BE2C (cell line): ENCODE measurements around the gene PRSS21.

Source experiments
- DNase-seq: peaks from one replicate; pipeline ENCODE4 v3.0.0-alpha.2; 2020
- H3K27me3 ChIP-seq: fragments of 250-450 bp; sonication (Bioruptor Pico); 2 replicates; pipeline ENCODE4 v1.5.1; 2020; ENCODE audit warnings: mild to moderate bottlenecking
- H3K36me3 ChIP-seq: fragments of 250-450 bp; sonication (Bioruptor Pico); 2 replicates; pipeline ENCODE4 v1.5.1; 2020; ENCODE audit warnings: mild to moderate bottlenecking
- H3K4me1 ChIP-seq: fragments of 250-450 bp; sonication (Bioruptor Pico); 2 replicates; pipeline ENCODE4 v1.5.1; 2020
- H3K4me3 ChIP-seq: 2 replicates; pipeline ENCODE4 v1.5.1; 2011; ENCODE audit warnings: low read depth, low read length
- H3K9me3 ChIP-seq: fragments of 250-450 bp; sonication (Bioruptor Pico); 2 replicates; pipeline ENCODE4 v1.5.1; 2020
- CTCF ChIP-seq: IDR thresholded peaks from 2 replicates; pipeline ENCODE4 v1.5.1; 2012; ENCODE audit warnings: mild to moderate bottlenecking, low read depth, low read length

Gene PRSS21

GRCh38 chr16:2770057-2770951, 46.7 kb upstream of the PRSS21 start:
- Histone ChIP-seq H3K4me3 (no peak overlapping the region), H3K36me3 (peaks cover 89% of the 10 kb centered on the region), H3K4me1 (no peaks in the 10 kb centered on the region), H3K9me3 (no peaks in the 10 kb centered on the region), H3K27me3 (no peaks in the 10 kb centered on the region)
- no peak for DNase-seq
- peak; percentile 20; the same call in 1 of the 2 replicates for TF ChIP-seq CTCF

GRCh38 chr16:2771496-2772402, 45.3 kb upstream of the PRSS21 start:
- TF ChIP-seq CTCF = no peak
- no peak overlapping the region for H3K4me3 ChIP-seq
- no peaks in the 10 kb centered on the region for H3K9me3 ChIP-seq
- H3K27me3 ChIP-seq = no peaks in the 10 kb centered on the region
- H3K4me1 ChIP-seq = no peaks in the 10 kb centered on the region
- DNase-seq = no peak
- H3K36me3 ChIP-seq = peaks cover 78% of the 10 kb centered on the region

- TF ChIP-seq CTCF = no peak
- DNase-seq = no peak
- Histone ChIP-seq H3K9me3 (no peaks in the 10 kb centered on the region), H3K36me3 (peaks cover 67% of the 10 kb centered on the region), H3K27me3 (no peaks in the 10 kb centered on the region), H3K4me3 (no peak overlapping the region), H3K4me1 (no peaks in the 10 kb centered on the region)
Observed at GRCh38 chr16:2773188-2773968, 43.7 kb upstream of the PRSS21 start.

GRCh38 chr16:2774161-2774891, 42.7 kb upstream of the PRSS21 start:
- H3K9me3 ChIP-seq = no peaks in the 10 kb centered on the region
- H3K4me1 ChIP-seq = no peaks in the 10 kb centered on the region
- H3K36me3 ChIP-seq = peaks cover 57% of the 10 kb centered on the region
- H3K27me3 ChIP-seq = no peaks in the 10 kb centered on the region
- H3K4me3 ChIP-seq = no peak overlapping the region
- no peak for DNase-seq
- no peak for TF ChIP-seq CTCF

GRCh38 chr16:2775131-2775716, 41.8 kb upstream of the PRSS21 start:
- Histone ChIP-seq H3K4me1 (no peaks in the 10 kb centered on the region), H3K36me3 (peaks cover 48% of the 10 kb centered on the region), H3K27me3 (no peaks in the 10 kb centered on the region), H3K9me3 (no peaks in the 10 kb centered on the region), H3K4me3 (peak overlapping the region; percentile 90; the same call in 1 of the 2 replicates)
- DNase-seq = no peak
- no peak for TF ChIP-seq CTCF
